Motor neuron (in vitro differentiated cells): Measurements from ENCODE around the gene TUBA8. TPM values are rescaled to one million over a fixed set of nuclear protein-coding genes. Genes with fewer than 3 reads are reported as not detected.

Experiments used
- total RNA-seq, 8 experiments: library from RNA; unstranded; fragments of 300-600 nt; gene quantifications; 2 replicates each; pipeline versions ENCODE4 v1.2.3 to v1.2.4, GENCODE V29; 2022

TUBA8 gene
- total RNA-seq, 8 experiments from 2014 or later: 0.54 to 2.5 (median 2.0) TPM

Other genes with a start within 250 kb of the TUBA8 start
- 10 to 100 TPM; 15.2 to 46.0 (median 20.4) TPM for gene MICAL3, start 86.2 kb upstream of the TUBA8 start, total RNA-seq
- gene PEX26, start 32.8 kb upstream of the TUBA8 start, total RNA-seq: 10 to 100 TPM; 10.5 to 25.1 (median 19.4) TPM
- 10 to 100 TPM in 2 of 8 experiments, 1 to 10 TPM in 3, under 1 TPM in 3; 0.33 to 18.3 (median 3.3) TPM for gene USP18, start 39.4 kb downstream of the TUBA8 start, total RNA-seq